Subcutaneous adipose tissue (tissue), 4 donors: ENCODE data around the gene SLC37A2. TPM values are rescaled to one million over a fixed set of nuclear protein-coding genes. Genes with fewer than 3 reads are reported as not detected.

Experiments
- total RNA-seq, 4 donors: library from RNA; depleted of rRNA; stranded (reverse); fragments of >200 nt; gene quantifications; one replicate each; pipeline ENCODE4 v1.1.0, GENCODE V29; 2016
- TF ChIP-seq, protein P1 (sequence below): fragments of 450-650 bp; IDR thresholded peaks from one replicate; pipeline ENCODE4 v1.5.1; 2016; ENCODE audit warnings: low read depth, mild to moderate bottlenecking, control low read depth, antibody characterized with exemption, moderate library complexity

SLC37A2 gene
- total RNA-seq, 4 donors from 2014 or later = 14.7 to 59.7 (median 22.5) TPM

DNA sequence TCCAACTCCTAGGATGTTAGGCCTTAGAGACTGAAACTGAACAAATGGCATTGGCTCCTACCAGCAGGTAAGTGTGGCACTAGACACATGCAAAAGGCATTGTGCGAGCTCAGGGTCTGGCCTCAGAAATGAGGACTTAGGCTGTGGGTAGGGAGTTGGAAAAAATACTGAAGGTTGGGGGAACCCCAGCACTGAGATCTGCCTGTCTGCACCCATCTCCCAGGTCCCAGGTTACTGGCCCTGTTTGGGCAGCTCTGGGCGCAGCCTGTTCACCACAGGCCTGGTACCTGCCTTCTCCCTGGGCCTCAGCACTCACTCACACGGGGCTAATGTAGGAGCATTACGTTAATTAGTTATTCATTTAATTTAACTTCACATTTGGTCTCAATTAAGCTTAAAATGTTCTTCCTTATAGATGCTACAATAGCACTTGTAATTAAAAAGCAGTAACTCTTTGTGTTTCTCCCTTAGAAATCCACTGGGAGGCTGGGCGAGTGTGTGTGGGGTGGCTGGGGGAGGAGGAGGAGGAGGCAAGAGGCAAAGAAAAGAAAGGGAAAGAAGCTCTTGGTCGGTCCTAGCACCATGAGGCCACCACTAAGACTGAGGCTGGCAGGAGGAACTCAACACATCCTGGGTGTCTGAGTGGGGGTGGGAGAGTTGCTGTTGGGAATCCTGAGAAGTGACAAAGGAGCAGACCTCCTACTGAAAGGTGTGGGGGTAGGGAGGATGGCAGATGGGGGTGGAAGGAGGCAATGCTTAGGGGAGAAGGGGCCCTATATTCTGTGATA is 29.0 kb downstream of the SLC37A2 start:
- TF ChIP-seq, protein P1, sequence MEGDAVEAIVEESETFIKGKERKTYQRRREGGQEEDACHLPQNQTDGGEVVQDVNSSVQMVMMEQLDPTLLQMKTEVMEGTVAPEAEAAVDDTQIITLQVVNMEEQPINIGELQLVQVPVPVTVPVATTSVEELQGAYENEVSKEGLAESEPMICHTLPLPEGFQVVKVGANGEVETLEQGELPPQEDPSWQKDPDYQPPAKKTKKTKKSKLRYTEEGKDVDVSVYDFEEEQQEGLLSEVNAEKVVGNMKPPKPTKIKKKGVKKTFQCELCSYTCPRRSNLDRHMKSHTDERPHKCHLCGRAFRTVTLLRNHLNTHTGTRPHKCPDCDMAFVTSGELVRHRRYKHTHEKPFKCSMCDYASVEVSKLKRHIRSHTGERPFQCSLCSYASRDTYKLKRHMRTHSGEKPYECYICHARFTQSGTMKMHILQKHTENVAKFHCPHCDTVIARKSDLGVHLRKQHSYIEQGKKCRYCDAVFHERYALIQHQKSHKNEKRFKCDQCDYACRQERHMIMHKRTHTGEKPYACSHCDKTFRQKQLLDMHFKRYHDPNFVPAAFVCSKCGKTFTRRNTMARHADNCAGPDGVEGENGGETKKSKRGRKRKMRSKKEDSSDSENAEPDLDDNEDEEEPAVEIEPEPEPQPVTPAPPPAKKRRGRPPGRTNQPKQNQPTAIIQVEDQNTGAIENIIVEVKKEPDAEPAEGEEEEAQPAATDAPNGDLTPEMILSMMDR = no peak

DNA sequence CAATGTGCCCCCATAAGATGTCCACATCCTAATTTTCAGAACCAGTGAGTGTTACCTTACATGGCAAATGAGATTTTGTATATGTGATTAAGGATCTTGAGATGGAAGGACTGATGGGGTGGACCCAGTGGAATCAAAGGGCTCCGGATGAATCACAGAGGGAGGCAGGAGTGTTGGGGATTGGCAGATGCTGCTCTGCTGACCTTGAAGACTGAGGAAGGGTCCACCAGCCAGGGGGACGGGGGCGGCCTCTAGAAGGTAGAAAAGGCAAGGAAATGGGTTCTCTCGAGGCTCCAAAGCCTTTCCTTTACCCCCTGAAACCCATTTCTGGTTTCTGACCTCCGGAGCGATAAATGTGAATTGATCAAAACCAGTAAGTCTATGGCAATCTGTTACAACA is 29.6 kb downstream of the SLC37A2 start:
- TF ChIP-seq, protein P1 = no peak

DNA sequence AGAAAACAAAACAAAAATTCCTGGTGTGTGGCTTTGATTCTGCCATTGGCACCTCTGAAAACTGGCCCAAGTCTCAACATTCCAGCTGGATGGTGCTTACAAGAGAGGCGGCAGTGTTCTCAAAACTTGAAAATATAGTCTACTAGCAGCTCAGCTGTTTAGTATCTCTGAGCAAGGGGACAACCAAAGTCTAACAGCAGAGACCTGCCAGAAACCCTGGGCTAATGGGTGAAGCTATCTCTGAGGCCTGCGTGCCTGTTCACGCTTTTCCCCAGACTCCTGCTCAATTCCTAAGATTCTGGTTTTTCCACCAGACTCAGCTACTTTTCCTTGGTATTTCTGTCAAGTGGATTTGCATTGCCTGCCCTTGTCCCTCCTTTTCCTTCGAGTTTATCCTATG is 30.4 kb downstream of the SLC37A2 start:
- TF ChIP-seq, protein P1 = no peak

DNA sequence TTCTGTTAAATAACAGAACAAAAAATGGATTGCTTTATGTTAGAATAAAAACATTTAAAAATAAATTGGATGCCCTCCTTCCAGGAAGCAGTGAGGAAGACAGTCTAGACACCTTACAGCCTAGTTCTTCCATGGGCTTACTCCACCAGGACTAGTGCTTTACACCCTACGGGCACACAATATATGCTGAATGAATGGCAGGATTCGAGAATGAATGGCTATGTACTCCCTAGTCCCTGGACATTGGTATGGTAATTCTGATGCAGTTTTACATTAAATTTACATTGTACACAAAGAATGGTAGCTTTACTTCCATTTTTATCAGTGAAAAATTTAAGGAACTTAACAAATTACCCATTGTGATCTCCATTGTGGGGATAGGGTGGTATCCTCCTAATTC is 31.6 kb downstream of the SLC37A2 start:
- TF ChIP-seq, protein P1 = no peak

DNA sequence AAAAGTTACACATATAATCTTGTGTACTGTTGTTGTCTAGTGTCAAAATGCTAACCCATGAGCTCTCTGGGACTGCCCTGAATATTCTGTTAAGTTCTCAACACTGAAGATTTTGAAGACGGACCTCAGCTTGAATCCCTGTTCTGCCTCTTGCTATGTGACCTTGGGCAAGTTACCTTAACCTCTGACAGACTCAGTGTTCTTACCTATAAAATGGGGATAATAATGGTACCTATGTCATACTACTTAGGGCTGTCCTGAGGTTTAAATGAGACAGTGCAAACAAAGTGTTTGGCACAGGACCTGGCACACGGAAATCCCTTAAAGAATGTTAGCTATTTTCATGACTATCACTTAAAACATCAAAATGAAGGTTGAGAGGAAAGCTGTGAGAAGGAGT is 37.0 kb downstream of the SLC37A2 start:
- TF ChIP-seq, protein P1 = no peak

DNA sequence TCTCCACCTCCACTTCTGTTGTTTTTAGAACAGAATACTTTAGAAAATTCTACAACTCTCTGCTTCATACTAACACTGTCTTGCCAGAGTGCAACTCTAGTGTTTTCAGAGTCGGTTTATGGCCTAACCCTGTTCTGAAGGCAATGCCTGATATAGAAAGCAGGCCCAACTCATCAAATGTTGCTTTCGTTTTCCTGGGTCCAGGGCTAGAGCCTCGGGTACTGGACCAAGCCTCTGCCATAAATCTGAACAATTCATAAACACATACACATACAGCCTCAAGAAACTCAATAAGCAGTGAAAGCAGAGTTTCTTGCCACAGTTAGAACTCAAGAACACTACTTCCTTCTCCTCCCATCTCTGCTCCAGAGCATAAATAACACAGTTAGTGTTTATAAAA is 38.5 kb downstream of the SLC37A2 start:
- TF ChIP-seq, protein P1 = no peak

DNA sequence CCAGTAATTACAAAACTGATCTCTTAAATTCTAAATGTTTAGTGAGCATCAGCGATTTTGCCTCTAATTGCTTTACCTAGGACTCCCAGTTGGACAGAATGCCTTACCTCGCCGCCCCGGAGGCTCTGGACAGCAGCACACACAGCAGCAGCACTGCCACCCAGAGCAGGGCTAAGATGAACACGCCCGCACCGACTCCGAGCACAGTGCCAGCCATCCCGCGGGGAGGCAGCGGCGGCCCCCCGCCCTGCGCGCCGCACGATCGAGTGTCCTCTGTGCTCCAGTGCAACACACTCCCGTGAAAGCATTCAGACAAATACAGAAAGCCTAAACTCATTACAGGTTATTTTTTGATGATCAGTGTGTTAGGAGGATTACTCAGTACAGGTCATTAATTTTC is 38.9 kb downstream of the SLC37A2 start:
- TF ChIP-seq, protein P1 = no peak
